Prostate gland (tissue), 2 donors: ENCODE measurements around the gene RGCC. TPM values are rescaled to one million over a fixed set of nuclear protein-coding genes. Genes with fewer than 3 reads are reported as not detected.

Source experiments
- DNase-seq: peaks from one replicate; pipeline ENCODE4 v3.0.0-alpha.2; 2019; ENCODE audit warnings: low spot score
- H3K27ac ChIP-seq, 2 donors: fragments of 200-600 bp; sonication (generic); 2 replicates each; pipeline ENCODE4 v1.5.1; 2017 to 2019
- H3K27me3 ChIP-seq: fragments of 200-600 bp; sonication (generic); replicated peaks from 2 replicates; pipeline ENCODE4 v1.5.1; 2019; ENCODE audit not compliant: insufficient read depth
- H3K36me3 ChIP-seq, 2 donors: fragments of 200-600 bp; sonication (generic); 1 replicate in 1 of 2; 2 replicates in 1 of 2; pipeline versions ENCODE4 v1.5.1 to v1.8.1; 2017 to 2019
- H3K4me1 ChIP-seq: fragments of 200-600 bp; sonication (generic); replicated peaks from 2 replicates; pipeline ENCODE4 v1.5.1; 2019
- H3K4me3 ChIP-seq, 2 donors: fragments of 200-600 bp; sonication (generic); 2 replicates each; pipeline ENCODE4 v1.5.1; 2017 to 2019
- H3K9me3 ChIP-seq: fragments of 200-600 bp; sonication (generic); 2 replicates; pipeline ENCODE4 v1.5.1; 2017
- POLR2A ChIP-seq: fragments of 450-650 bp; IDR thresholded peaks from one replicate; pipeline ENCODE4 v1.6.1; 2016; ENCODE audit warnings: antibody characterized with exemption, mild to moderate bottlenecking
- POLR2AphosphoS5 ChIP-seq: sonication (generic); formaldehyde crosslinking; IDR thresholded peaks from one replicate; pipeline ENCODE4 v1.6.1; 2017; ENCODE audit warnings: antibody characterized with exemption
- WGBS: methylation state at CpG from one replicate; pipeline ENCODE4 v1.1.5; 2018; 5-methylcytosine and 5-hydroxymethylcytosine counted together
- intact Hi-C: fragments of 100-400 bp; cut with DNase I; formaldehyde crosslinking; loops from one replicate; pipeline ENCODE4 v1.14.2; 2022
- total RNA-seq, 2 donors: library from RNA; depleted of rRNA; stranded (reverse); fragments of >200 nt; gene quantifications; one replicate each; pipeline ENCODE4 v1.1.0, GENCODE V29; 2016
- TF ChIP-seq, protein P1 (sequence below), 4 experiments: fragments of 200-600 bp in 2 of 4; fragments of 450-650 bp in 2 of 4; sonication (generic) in 2 of 4; IDR thresholded peaks; 1 replicate in 3 of 4; 2 replicates in 1 of 4; pipeline ENCODE4 v1.5.1; 2016 to 2019; ENCODE audit warnings: antibody characterized with exemption in 4 of 4, mild to moderate bottlenecking in 2 of 4, moderate library complexity in 2 of 4

The RGCC gene, protein sequence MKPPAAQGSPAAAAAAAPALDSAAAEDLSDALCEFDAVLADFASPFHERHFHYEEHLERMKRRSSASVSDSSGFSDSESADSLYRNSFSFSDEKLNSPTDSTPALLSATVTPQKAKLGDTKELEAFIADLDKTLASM
- 100 to 1,000 TPM in 1 of 2 donors, 10 to 100 TPM in 1; 87.0 to 140 TPM for total RNA-seq

DNA sequence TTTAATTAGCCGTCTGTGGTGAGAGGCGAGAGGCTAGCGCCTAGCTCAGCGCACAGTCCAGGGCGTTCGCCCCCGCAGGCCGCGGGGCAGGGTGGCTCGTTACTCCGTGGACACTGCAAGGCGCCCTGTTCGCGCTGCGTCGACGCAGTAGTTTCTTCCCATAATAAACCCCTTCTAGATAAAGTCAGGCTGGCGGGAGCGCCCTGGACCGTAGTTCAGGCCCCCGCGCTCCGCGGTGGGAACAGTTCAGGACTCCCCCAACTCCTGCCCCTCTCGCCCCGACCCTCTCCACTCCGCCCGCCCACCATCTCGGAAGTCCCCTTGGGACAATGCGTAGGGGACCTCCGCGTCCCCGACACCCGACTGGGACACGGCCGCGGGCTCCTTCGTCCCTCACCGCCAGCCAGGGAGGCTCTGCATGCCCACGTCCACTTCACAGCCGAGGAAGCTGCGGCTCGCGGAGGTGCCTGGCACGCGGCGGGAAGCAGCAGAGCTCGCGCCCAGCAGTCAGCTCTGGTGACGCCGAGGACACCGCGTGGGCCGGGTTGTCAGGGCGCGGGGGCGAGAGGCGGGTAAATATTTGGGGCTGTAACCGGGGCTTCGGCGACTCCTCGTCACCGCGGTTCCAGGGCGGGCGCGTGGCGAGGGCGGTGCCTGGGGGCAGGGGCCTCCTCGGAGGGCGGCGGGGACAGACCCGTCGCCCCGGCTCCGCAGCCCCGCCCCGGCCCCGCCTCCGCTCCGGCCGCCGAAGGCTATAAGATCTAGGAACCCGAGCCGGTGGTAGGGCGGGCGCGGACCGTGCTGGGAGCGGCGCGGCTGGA is at the start of gene RGCC:
TSS of gene RGCC (plus strand) at position 783 of the 821 bp plus-strand sequence. CDS start 158 bp downstream, outside the sequence.
- no peaks in the 10 kb centered on the region for H3K27me3 ChIP-seq
- intact Hi-C loops, result no loop called here
- H3K27ac ChIP-seq, result peak within 1 kb of the TSS; percentile 23 to 64
- no peaks in the 10 kb centered on the region for H3K36me3 ChIP-seq
- DNase-seq, result peak; percentile 74
- TF ChIP-seq, protein P1, sequence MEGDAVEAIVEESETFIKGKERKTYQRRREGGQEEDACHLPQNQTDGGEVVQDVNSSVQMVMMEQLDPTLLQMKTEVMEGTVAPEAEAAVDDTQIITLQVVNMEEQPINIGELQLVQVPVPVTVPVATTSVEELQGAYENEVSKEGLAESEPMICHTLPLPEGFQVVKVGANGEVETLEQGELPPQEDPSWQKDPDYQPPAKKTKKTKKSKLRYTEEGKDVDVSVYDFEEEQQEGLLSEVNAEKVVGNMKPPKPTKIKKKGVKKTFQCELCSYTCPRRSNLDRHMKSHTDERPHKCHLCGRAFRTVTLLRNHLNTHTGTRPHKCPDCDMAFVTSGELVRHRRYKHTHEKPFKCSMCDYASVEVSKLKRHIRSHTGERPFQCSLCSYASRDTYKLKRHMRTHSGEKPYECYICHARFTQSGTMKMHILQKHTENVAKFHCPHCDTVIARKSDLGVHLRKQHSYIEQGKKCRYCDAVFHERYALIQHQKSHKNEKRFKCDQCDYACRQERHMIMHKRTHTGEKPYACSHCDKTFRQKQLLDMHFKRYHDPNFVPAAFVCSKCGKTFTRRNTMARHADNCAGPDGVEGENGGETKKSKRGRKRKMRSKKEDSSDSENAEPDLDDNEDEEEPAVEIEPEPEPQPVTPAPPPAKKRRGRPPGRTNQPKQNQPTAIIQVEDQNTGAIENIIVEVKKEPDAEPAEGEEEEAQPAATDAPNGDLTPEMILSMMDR (IDR thresholded peaks at IDR 0.05), result no peak
- TF ChIP-seq POLR2AphosphoS5 (peak; percentile 57), POLR2A (peak; percentile 70)
- no peaks in the 10 kb centered on the region for H3K4me1 ChIP-seq
- peak within 1 kb of the TSS; percentile 60 to 61 for H3K4me3 ChIP-seq
- H3K9me3 ChIP-seq, result no peaks in the 10 kb centered on the region
- WGBS, result 9% methylated on average over 91 of the region's 92 CpGs

DNA sequence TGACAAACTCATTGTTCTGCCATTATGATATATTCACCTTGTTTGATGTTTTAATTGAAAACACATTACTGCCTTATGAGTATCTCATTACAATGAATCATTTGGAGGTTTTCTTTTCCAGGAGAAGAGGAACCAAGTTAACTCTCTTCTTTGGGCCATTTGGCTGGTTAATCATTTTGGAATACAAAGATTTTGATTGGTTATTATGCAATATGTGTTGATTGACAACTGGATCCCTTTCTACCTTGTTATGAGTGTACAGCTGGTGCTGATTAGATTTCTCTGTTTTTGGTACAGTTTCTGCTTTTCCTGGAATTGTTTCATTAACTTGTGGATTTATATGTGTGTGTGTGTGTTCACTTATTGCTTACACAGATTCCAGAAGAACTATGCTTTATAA is 49.2 kb upstream of the RGCC start:
- H3K4me1 ChIP-seq, result no peaks in the 10 kb centered on the region
- no peak for DNase-seq
- no peak for TF ChIP-seq POLR2A
- TF ChIP-seq, protein P1 (IDR thresholded peaks at IDR 0.05), result no peak
- TF ChIP-seq POLR2AphosphoS5, result no peak
- H3K27me3 ChIP-seq, result no peaks in the 10 kb centered on the region
- H3K36me3 ChIP-seq, result no peaks in the 10 kb centered on the region
- no peak overlapping the region for H3K27ac ChIP-seq
- H3K4me3 ChIP-seq, result no peak overlapping the region
- intact Hi-C loops, result no loop called here
- no peaks in the 10 kb centered on the region for H3K9me3 ChIP-seq

DNA sequence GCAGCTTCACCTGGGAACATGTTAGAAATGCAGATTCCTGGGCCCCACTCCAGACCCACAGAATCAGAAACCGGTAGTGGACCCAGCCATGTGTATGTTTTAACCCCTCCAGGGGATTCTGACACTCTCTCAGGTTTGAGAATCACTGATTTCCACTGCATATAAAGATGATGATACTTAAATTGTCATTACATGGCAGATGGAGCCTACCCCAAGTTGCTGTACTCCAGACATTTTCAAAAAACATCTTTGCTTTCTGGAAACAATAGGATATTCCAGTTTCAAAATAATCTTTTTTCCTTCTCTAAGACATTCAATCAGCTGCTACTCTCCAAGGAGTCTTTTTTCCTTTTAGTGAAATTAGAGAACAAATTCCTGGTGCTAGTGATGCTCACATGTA is 48.6 kb upstream of the RGCC start:
- intact Hi-C loops, result no loop called here
- H3K27me3 ChIP-seq, result no peaks in the 10 kb centered on the region

DNA sequence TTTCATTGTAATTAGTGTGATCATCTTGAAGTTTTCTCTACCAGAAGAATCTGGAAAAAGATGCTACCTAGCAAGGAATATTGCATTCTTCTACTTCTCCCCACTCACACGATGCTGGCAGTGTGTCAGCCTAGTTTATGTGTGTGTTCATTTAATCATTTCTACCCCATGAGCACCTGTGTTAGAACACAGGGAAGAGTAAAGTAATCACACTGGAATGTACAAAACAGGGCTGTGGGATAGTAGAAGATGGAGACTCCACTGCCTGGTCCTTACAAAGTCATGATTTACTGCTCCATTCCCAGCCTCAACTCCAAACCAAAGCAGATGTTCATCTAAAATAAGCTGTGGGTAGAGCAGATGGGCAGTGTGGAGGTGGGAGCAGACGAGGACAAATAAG is 47.7 kb upstream of the RGCC start:
- TF ChIP-seq POLR2A (no peak), POLR2AphosphoS5 (no peak)
- TF ChIP-seq, protein P1 (IDR thresholded peaks at IDR 0.05), result no peak
- Histone ChIP-seq H3K27me3 (no peaks in the 10 kb centered on the region), H3K27ac (no peak overlapping the region), H3K9me3 (no peaks in the 10 kb centered on the region), H3K4me1 (no peaks in the 10 kb centered on the region), H3K4me3 (no peak overlapping the region), H3K36me3 (no peaks in the 10 kb centered on the region)
- no peak for DNase-seq
- WGBS, result 64% methylated on average over 2 of the region's 2 CpGs
- intact Hi-C loops, result loop anchor here (5.0 kb wide), 1 partner anchor 243 kb away; no protein-coding TSS in a partner anchor

More for the DNA sequence above, 48.6 kb upstream of the RGCC start:
- H3K9me3 ChIP-seq, result no peaks in the 10 kb centered on the region
- no peak overlapping the region for H3K27ac ChIP-seq
- no peak for DNase-seq
- no peaks in the 10 kb centered on the region for H3K4me1 ChIP-seq
- no peak overlapping the region for H3K4me3 ChIP-seq
- TF ChIP-seq POLR2AphosphoS5 (no peak), POLR2A (no peak)
- TF ChIP-seq, protein P1 (IDR thresholded peaks at IDR 0.05), result no peak
- 50% methylated on average over 1 of the region's 1 CpG for WGBS
- no peaks in the 10 kb centered on the region for H3K36me3 ChIP-seq
